ENCODE results near the gene LDLRAD4.

DNA sequence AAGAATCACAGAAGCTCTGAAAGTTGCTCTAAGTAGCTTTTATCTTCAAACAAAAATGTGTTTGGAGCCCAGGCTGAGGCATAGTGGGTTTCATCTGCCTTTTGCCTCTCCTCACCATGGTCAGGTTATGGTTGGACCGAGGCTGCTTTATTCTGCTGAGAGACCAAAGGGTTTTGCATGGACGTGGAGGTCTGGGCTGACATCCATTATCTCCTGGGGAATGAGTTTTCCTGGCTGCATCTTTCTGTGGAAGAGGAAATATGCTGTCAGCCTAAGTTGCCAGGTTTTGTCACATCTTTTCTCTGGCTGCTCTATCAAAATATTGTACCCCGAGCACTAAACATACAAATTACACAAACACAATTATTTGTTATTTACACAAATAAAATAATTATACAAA lies 223.2 kb downstream of the LDLRAD4 start:
- TF ChIP-seq CEBPB (IDR thresholded peaks at IDR 0.05) (no peak), EP300 (IDR thresholded peaks at IDR 0.05; ENCODE audit: borderline replicate concordance) (no peak), RAD21 (IDR thresholded peaks at IDR 0.05; ENCODE audit: low read depth) (no peak), MAX (IDR thresholded peaks at IDR 0.05) (no peak)
